GM12878 (cell line): ENCODE measurements around the gene CTSE. TPM values are rescaled to one million over a fixed set of nuclear protein-coding genes. Genes with fewer than 3 reads are reported as not detected.

Experiments
- ATAC-seq: fragments of 200-7000 bp; cut with Tn5 transposase; 3 replicates; pipeline ENCODE4 v1.9.1; 2020; ENCODE audit warnings: mild to moderate bottlenecking, moderate library complexity
- BruUV-seq: library from RNA; stranded (reverse); fragments of 400-500 nt; replicated peaks from 2 replicates; lab custom pipeline; 2021; lab: Mats Ljungman, UMichigan
- CTCF ChIA-PET: fragments of 300-600 bp; sonication (Branson Sonifier 250); formaldehyde crosslinking; extraction: SDS; loops from one replicate; lab custom pipeline; 2021; ENCODE audit warnings: inconsistent platforms; lab: Yijun Ruan, JAX
- POLR2A ChIA-PET: fragments of 350-600 bp; formaldehyde crosslinking; extraction: SDS; loops from one replicate; lab custom pipeline; 2021; ENCODE audit warnings: inconsistent platforms; lab: Charles Lee
- RAD21 ChIA-PET: fragments of 300-600 bp; sonication (Branson Sonifier 250); formaldehyde crosslinking; loops from one replicate; lab custom pipeline; 2023; ENCODE audit warnings: antibody characterized with exemption; ENCODE audit not compliant: unreplicated experiment; lab: Charles Lee
- SMC1A ChIA-PET: fragments of 300-600 bp; sonication (Branson Sonifier 250); formaldehyde crosslinking; loops from one replicate; lab custom pipeline; 2023; ENCODE audit not compliant: unreplicated experiment, uncharacterized antibody; lab: Charles Lee
- DNase-seq: peaks from one replicate; pipeline ENCODE4 v3.0.0-alpha.2; 2011; ENCODE audit warnings: low read depth, low spot score
- FAIRE-seq: peaks from 3 replicates; lab custom pipeline; 2011; peaks lifted over from hg19 to GRCh38; lab: Jason Lieb, UNC
- H2AFZ ChIP-seq: 2 replicates; pipeline ENCODE4 v1.6.0; 2011; ENCODE audit warnings: low read depth, low read length, control low read depth; ENCODE audit not compliant: control insufficient read depth
- H3K27ac ChIP-seq: 2 replicates; pipeline ENCODE4 v1.5.1; 2011; ENCODE audit warnings: control low read depth; ENCODE audit not compliant: control insufficient read depth, insufficient read depth
- H3K27me3 ChIP-seq, 2 experiments: replicated peaks in 1 of 2; 2 replicates each; pipeline versions ENCODE4 v1.6.0 to v1.6.1; 2011; ENCODE audit warnings: low read length in 1 of 2; ENCODE audit not compliant: control insufficient read depth in 2 of 2, insufficient read depth in 2 of 2
- H3K36me3 ChIP-seq, 2 experiments: 2 replicates each; pipeline ENCODE4 v1.5.1; 2011; ENCODE audit warnings: low read length in 1 of 2; ENCODE audit not compliant: control insufficient read depth in 2 of 2, insufficient read depth in 2 of 2
- H3K4me1 ChIP-seq: 2 replicates; pipeline ENCODE4 v1.6.1; 2011; ENCODE audit warnings: mild to moderate bottlenecking, low read length, moderate library complexity, mixed read lengths; ENCODE audit not compliant: control insufficient read depth, insufficient read depth
- H3K4me2 ChIP-seq: 2 replicates; pipeline ENCODE4 v1.6.0; 2011; ENCODE audit warnings: control low read depth; ENCODE audit not compliant: control insufficient read depth, insufficient read depth
- H3K4me3 ChIP-seq: fragments of 200-600 bp; sonication (generic); 2 replicates; pipeline ENCODE4 v1.5.1; 2016
- H3K79me2 ChIP-seq: 2 replicates; pipeline ENCODE4 v1.6.0; 2011; ENCODE audit warnings: low read length; ENCODE audit not compliant: control insufficient read depth, insufficient read depth
- H3K9ac ChIP-seq: 2 replicates; pipeline ENCODE4 v1.8.0; 2011; ENCODE audit warnings: low read length, control low read depth, mixed read lengths; ENCODE audit not compliant: control insufficient read depth, insufficient read depth
- H3K9me3 ChIP-seq: replicated peaks from 3 replicates; pipeline ENCODE4 v1.5.1; 2011; ENCODE audit warnings: mild to moderate bottlenecking, low read length; ENCODE audit not compliant: control insufficient read depth, insufficient read depth
- H4K20me1 ChIP-seq: 2 replicates; pipeline ENCODE4 v1.6.0; 2011; ENCODE audit not compliant: control insufficient read depth, insufficient read depth
- CHD2 ChIP-seq: IDR thresholded peaks from 2 replicates; pipeline ENCODE4 v1.6.1; 2011; ENCODE audit warnings: low read depth, low read length, improper control_type of control experiment, borderline replicate concordance
- HCFC1 ChIP-seq: fragments of 150-350 bp; IDR thresholded peaks from 2 replicates; pipeline ENCODE4 v1.6.1; 2014; ENCODE audit warnings: low read length
- KAT2A ChIP-seq: conservative IDR thresholded peaks from 2 replicates; pipeline ENCODE4 v1.6.1; 2011; ENCODE audit warnings: low read depth, low read length; ENCODE audit not compliant: control insufficient read depth
- MYB ChIP-seq: fragments of 150-350 bp; IDR thresholded peaks from 2 replicates; pipeline ENCODE4 v1.6.1; 2014; ENCODE audit warnings: mild to moderate bottlenecking, low read depth, low read length, borderline replicate concordance
- POU2F2 ChIP-seq: IDR thresholded peaks from 3 replicates; pipeline ENCODE4 v1.6.1; 2011; ENCODE audit warnings: low read depth, mild to moderate bottlenecking, low read length, borderline replicate concordance
- REST ChIP-seq: IDR thresholded peaks from 2 replicates; pipeline ENCODE4 v1.6.1; 2012; ENCODE audit warnings: mild to moderate bottlenecking, low read depth, low read length
- TAF1 ChIP-seq: IDR thresholded peaks from 2 replicates; pipeline ENCODE4 v1.6.1; 2011; ENCODE audit warnings: mild to moderate bottlenecking, low read depth, low read length, borderline replicate concordance
- TBL1XR1 ChIP-seq: IDR thresholded peaks from 2 replicates; pipeline ENCODE4 v1.6.1; 2012; ENCODE audit warnings: low read depth, low read length, improper control_type of control experiment
- WGBS: methylation state at CpG from one replicate; pipeline ENCODE4 v1.1.6; 2016; ENCODE audit warnings: low lambda C conversion rate; ENCODE audit not compliant: insufficient replicate concordance, insufficient coverage; ENCODE audit errors: missing lambda C conversion rate; 5-methylcytosine and 5-hydroxymethylcytosine counted together
- in situ Hi-C: fragments of 300-500 bp; cut with MboI; formaldehyde crosslinking; loops from 9 replicates; pipeline ENCODE4 v1.14.3; 2018; ENCODE audit warnings: mixed read lengths
- intact Hi-C: fragments of 100-400 bp; cut with micrococcal nuclease; formaldehyde crosslinking; loops from one replicate; pipeline ENCODE4 v1.14.2; 2022; ENCODE audit not compliant: unreplicated experiment
- polyA plus RNA-seq, 11 experiments: library from polyadenylated mRNA; depleted of rRNA in 4 of 11; unstranded in 6 of 11; stranded (reverse) in 5 of 11; fragments of >200 nt; fragmentation: Nextera tagmentation in 4 of 11; fragmentation: Illumina TruSeq in 1 of 11; extraction: Ambion mirVana in 4 of 11; extraction: Trizol in 1 of 11; gene quantifications; 1 replicate in 1 of 11; 2 replicates in 10 of 11; pipeline versions ENCODE4 v1.2.1 to v1.2.3, GENCODE V29; 2011 to 2016; ENCODE audit warnings: inconsistent platforms in 2 of 11, missing spikeins in 2 of 11, low read depth in 1 of 11
- total RNA-seq, 4 experiments: library from RNA; depleted of rRNA in 3 of 4; stranded (reverse); fragments of >200 nt in 3 of 4; fragmentation: Illumina TruSeq in 1 of 4; extraction: Trizol in 1 of 4; gene quantifications; 2 replicates each; pipeline versions ENCODE4 v1.2.1 to v1.2.3, GENCODE V29; 2013 to 2021
- TF ChIP-seq, protein P1 (sequence below): fragments of 150-350 bp; IDR thresholded peaks from 2 replicates; pipeline ENCODE4 v1.6.1; 2014; ENCODE audit warnings: mild to moderate bottlenecking, low read depth, low read length
- TF ChIP-seq, protein P2 (sequence below): fragments of 450-650 bp; formaldehyde crosslinking; IDR thresholded peaks from 2 replicates; pipeline ENCODE4 v1.5.0; 2022; ENCODE audit warnings: mild to moderate bottlenecking, missing genetic modification characterization
- TF ChIP-seq, protein P3 (sequence below): IDR thresholded peaks from 2 replicates; pipeline ENCODE4 v1.6.1; 2012; ENCODE audit warnings: low read depth, low read length, improper control_type of control experiment

CTSE gene
- total and polyA plus RNA-seq, 10 of the 15 experiments (the other 5 are each of a cell fraction or from before 2014, with no cell fraction given) = 0.26 TPM; not detected in 9

- H3K79me2 ChIP-seq = no peaks in the 10 kb centered on the region
- peaks cover 2 to 4% of the 10 kb centered on the region in 2 experiments for H3K27me3 ChIP-seq
- H3K9ac ChIP-seq = no peak overlapping the region
- no peaks in the 10 kb centered on the region for H3K36me3 ChIP-seq
- SMC1A ChIA-PET = interaction anchor here (1.0 to 5.3 kb wide), 10 partner anchors 9 to 194 kb away, joined by 3 to 98 read pairs (median 4); no protein-coding TSS in a partner anchor
- in situ Hi-C loops = no loop called here
- 3% methylated on average over 2 of the region's 2 CpGs for WGBS
- no peak overlapping the region for H2AFZ ChIP-seq
- H3K4me2 ChIP-seq = no peak overlapping the region
- CTCF ChIA-PET = interaction anchor here (0.8 to 9.6 kb wide), 10 partner anchors 10 to 195 kb away, joined by 3 to 296 read pairs (median 6); no protein-coding TSS in a partner anchor
- TF ChIP-seq, protein P1, sequence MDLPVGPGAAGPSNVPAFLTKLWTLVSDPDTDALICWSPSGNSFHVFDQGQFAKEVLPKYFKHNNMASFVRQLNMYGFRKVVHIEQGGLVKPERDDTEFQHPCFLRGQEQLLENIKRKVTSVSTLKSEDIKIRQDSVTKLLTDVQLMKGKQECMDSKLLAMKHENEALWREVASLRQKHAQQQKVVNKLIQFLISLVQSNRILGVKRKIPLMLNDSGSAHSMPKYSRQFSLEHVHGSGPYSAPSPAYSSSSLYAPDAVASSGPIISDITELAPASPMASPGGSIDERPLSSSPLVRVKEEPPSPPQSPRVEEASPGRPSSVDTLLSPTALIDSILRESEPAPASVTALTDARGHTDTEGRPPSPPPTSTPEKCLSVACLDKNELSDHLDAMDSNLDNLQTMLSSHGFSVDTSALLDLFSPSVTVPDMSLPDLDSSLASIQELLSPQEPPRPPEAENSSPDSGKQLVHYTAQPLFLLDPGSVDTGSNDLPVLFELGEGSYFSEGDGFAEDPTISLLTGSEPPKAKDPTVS = no peak
- no peak for TF ChIP-seq POU2F2
- no peak for TF ChIP-seq CHD2
- TF ChIP-seq, protein P2, sequence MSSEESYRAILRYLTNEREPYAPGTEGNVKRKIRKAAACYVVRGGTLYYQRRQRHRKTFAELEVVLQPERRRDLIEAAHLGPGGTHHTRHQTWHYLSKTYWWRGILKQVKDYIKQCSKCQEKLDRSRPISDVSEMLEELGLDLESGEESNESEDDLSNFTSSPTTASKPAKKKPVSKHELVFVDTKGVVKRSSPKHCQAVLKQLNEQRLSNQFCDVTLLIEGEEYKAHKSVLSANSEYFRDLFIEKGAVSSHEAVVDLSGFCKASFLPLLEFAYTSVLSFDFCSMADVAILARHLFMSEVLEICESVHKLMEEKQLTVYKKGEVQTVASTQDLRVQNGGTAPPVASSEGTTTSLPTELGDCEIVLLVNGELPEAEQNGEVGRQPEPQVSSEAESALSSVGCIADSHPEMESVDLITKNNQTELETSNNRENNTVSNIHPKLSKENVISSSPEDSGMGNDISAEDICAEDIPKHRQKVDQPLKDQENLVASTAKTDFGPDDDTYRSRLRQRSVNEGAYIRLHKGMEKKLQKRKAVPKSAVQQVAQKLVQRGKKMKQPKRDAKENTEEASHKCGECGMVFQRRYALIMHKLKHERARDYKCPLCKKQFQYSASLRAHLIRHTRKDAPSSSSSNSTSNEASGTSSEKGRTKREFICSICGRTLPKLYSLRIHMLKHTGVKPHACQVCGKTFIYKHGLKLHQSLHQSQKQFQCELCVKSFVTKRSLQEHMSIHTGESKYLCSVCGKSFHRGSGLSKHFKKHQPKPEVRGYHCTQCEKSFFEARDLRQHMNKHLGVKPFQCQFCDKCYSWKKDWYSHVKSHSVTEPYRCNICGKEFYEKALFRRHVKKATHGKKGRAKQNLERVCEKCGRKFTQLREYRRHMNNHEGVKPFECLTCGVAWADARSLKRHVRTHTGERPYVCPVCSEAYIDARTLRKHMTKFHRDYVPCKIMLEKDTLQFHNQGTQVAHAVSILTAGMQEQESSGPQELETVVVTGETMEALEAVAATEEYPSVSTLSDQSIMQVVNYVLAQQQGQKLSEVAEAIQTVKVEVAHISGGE (CRISPR knock-in tag) = no peak
- no peak for TF ChIP-seq REST
- no peak for TF ChIP-seq TBL1XR1
- TF ChIP-seq KAT2A = no peak
- TF ChIP-seq, protein P3, sequence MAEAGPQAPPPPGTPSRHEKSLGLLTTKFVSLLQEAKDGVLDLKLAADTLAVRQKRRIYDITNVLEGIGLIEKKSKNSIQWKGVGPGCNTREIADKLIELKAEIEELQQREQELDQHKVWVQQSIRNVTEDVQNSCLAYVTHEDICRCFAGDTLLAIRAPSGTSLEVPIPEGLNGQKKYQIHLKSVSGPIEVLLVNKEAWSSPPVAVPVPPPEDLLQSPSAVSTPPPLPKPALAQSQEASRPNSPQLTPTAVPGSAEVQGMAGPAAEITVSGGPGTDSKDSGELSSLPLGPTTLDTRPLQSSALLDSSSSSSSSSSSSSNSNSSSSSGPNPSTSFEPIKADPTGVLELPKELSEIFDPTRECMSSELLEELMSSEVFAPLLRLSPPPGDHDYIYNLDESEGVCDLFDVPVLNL = no peak
- no peak for TF ChIP-seq TAF1
- TF ChIP-seq HCFC1 = no peak
- TF ChIP-seq MYB = no peak
- TF ChIP-seq, all 136 proteins: peak for 0
- Histone ChIP-seq H3K9me3 (no peaks in the 10 kb centered on the region), H3K27ac (no peak overlapping the region), H4K20me1 (no peaks in the 10 kb centered on the region), H3K4me3 (no peak overlapping the region), H3K4me1 (no peaks in the 10 kb centered on the region)
- BruUV-seq = no TSS peak
- no peak for ATAC-seq
- DNase-seq = no peak
- no peak for FAIRE-seq
- POLR2A ChIA-PET = no interaction called here
- intact Hi-C loops = no loop called here
- RAD21 ChIA-PET = interaction anchor here (0.9 to 8.6 kb wide), 4 partner anchors 9 to 121 kb away, joined by 3 to 197 read pairs (median 35); no protein-coding TSS in a partner anchor
Observed at GRCh38 chr1:205986861-205987260, 36.8 kb downstream of the CTSE start.
